NCI-H1048 (cell line): ENCODE measurements around the gene C1orf174.

Source experiments
- DNase-seq: peaks from one replicate; lab custom pipeline; 2025; lab: John Stamatoyannopoulos, UW

Gene C1orf174

GRCh38 chr1:3900150-3900968 lies at the start of gene C1orf174:
Gene C1orf174 (minus strand): TSS chr1:3900272. CDS start chr1:3900186, 86 bp downstream.
- peak; percentile 95 for DNase-seq

GRCh38 chr1:3948344-3948743 lies 48.3 kb upstream of the C1orf174 start:
- no peak for DNase-seq

- DNase-seq: no peak
Observed at GRCh38 chr1:3945916-3946840, 46.1 kb upstream of the C1orf174 start.

- DNase-seq: no peak
Observed at GRCh38 chr1:3945222-3945621, 45.1 kb upstream of the C1orf174 start.

- DNase-seq: no peak
Observed at GRCh38 chr1:3944578-3945125, 44.6 kb upstream of the C1orf174 start.

- DNase-seq: no peak
Observed at GRCh38 chr1:3943806-3944577, 43.9 kb upstream of the C1orf174 start.

GRCh38 chr1:3943123-3943431 lies 43.0 kb upstream of the C1orf174 start:
- DNase-seq: no peak

GRCh38 chr1:3942416-3943122 lies 42.5 kb upstream of the C1orf174 start:
- no peak for DNase-seq

- no peak for DNase-seq
Observed at GRCh38 chr1:3940754-3941345, 40.8 kb upstream of the C1orf174 start.

GRCh38 chr1:3940081-3940753 lies 40.1 kb upstream of the C1orf174 start:
- DNase-seq: no peak

GRCh38 chr1:3939242-3940080 lies 39.4 kb upstream of the C1orf174 start:
- DNase-seq: no peak

- no peak for DNase-seq
Observed at GRCh38 chr1:3932156-3932919, 32.3 kb upstream of the C1orf174 start.

- DNase-seq: no peak
Observed at GRCh38 chr1:3931007-3931912, 31.2 kb upstream of the C1orf174 start.

GRCh38 chr1:3930301-3931006 lies 30.4 kb upstream of the C1orf174 start:
- no peak for DNase-seq

- DNase-seq: no peak
Observed at GRCh38 chr1:3929126-3929525, 29.1 kb upstream of the C1orf174 start.

- no peak for DNase-seq
Observed at GRCh38 chr1:3928586-3928985, 28.5 kb upstream of the C1orf174 start.

- DNase-seq: no peak
Observed at GRCh38 chr1:3926956-3927355, 26.9 kb upstream of the C1orf174 start.
